SK-N-SH (cell line): ENCODE results near the gene PPL. TPM values are rescaled to one million over a fixed set of nuclear protein-coding genes. Genes with fewer than 3 reads are reported as not detected.

ENCODE experiments used
- CTCF ChIA-PET: fragments of 300-600, 350-600 bp; formaldehyde crosslinking; extraction: SDS; loops from one replicate; lab custom pipeline; 2021; lab: Yijun Ruan, JAX
- POLR2A ChIA-PET: fragments of 350-600 bp; sonication (Branson Sonifier 250); formaldehyde crosslinking; extraction: SDS; loops from one replicate; lab custom pipeline; 2020; ENCODE audit warnings: antibody characterized with exemption, inconsistent platforms; lab: Yijun Ruan, JAX
- DNase-seq: peaks from one replicate; pipeline ENCODE4 v3.0.0; 2012
- H2AFZ ChIP-seq: fragments of 200-600 bp; sonication (generic); 2 replicates; pipeline ENCODE4 v1.8.1; 2016; ENCODE audit warnings: antibody characterized with exemption, mild to moderate bottlenecking, low read depth
- H3F3A ChIP-seq: fragments of 200-600 bp; sonication (generic); replicated peaks from 2 replicates; pipeline ENCODE3; 2016; ENCODE audit warnings: antibody characterized with exemption, mild to moderate bottlenecking; ENCODE audit not compliant: insufficient read depth
- H3K27ac ChIP-seq, 2 experiments: fragments of 200-500 bp in 1 of 2; fragments of 200-600 bp in 1 of 2; sonication (Bioruptor generic) in 1 of 2; sonication (generic), shearing (Covaris generic) in 1 of 2; 2 replicates each; pipeline versions ENCODE4 v1.5.1 to v1.6.1; 2014 to 2016; ENCODE audit warnings: low read depth in 2 of 2, inconsistent platforms in 1 of 2, low read length in 1 of 2, mild to moderate bottlenecking in 1 of 2, mixed read lengths in 1 of 2
- H3K27me3 ChIP-seq: fragments of 200-600 bp; sonication (generic), shearing (Covaris generic); 2 replicates; pipeline ENCODE4 v1.6.1; 2016; ENCODE audit warnings: mixed run types; ENCODE audit not compliant: insufficient read depth
- H3K36me3 ChIP-seq, 2 experiments: fragments of 200-500 bp in 1 of 2; fragments of 200-600 bp in 1 of 2; sonication (Bioruptor generic) in 1 of 2; sonication (generic) in 1 of 2; replicated peaks in 1 of 2; 2 replicates each; pipeline versions ENCODE3 to v1.5.1; 2014 to 2016; ENCODE audit warnings: low read length in 1 of 2, mild to moderate bottlenecking in 1 of 2; ENCODE audit not compliant: insufficient read depth in 2 of 2, control insufficient read depth in 1 of 2
- H3K4me1 ChIP-seq, 2 experiments: fragments of 200-500 bp in 1 of 2; fragments of 200-600 bp in 1 of 2; sonication (Bioruptor generic) in 1 of 2; sonication (generic), shearing (Covaris generic) in 1 of 2; 2 replicates each; pipeline versions ENCODE4 v1.5.1 to v1.6.1; 2014 to 2016; ENCODE audit warnings: low read depth in 1 of 2, low read length in 1 of 2, mixed run types in 1 of 2; ENCODE audit not compliant: insufficient read depth in 2 of 2, control insufficient read depth in 1 of 2
- H3K4me2 ChIP-seq: fragments of 200-600 bp; sonication (generic), shearing (Covaris generic); 2 replicates; pipeline ENCODE4 v1.6.1; 2017; ENCODE audit warnings: mixed run types
- H3K4me3 ChIP-seq, 2 experiments: fragments of 200-500 bp in 1 of 2; fragments of 200-600 bp in 1 of 2; sonication (Bioruptor generic) in 1 of 2; sonication (generic), shearing (Covaris generic) in 1 of 2; 2 replicates each; pipeline versions ENCODE4 v1.5.1 to v1.8.1; 2014 to 2016; ENCODE audit warnings: low read depth in 2 of 2, inconsistent platforms in 1 of 2, low read length in 1 of 2, mild to moderate bottlenecking in 1 of 2, mixed read lengths in 1 of 2, moderate library complexity in 1 of 2
- H3K79me2 ChIP-seq: fragments of 200-600 bp; sonication (generic); 2 replicates; pipeline ENCODE4 v1.8.1; 2017; ENCODE audit warnings: mild to moderate bottlenecking; ENCODE audit not compliant: insufficient read depth
- H3K9ac ChIP-seq: fragments of 200-600 bp; sonication (generic); 2 replicates; pipeline ENCODE4 v1.6.1; 2017; ENCODE audit warnings: mixed run types
- H3K9me2 ChIP-seq: fragments of 200-600 bp; sonication (generic); 2 replicates; pipeline ENCODE4 v1.6.1; 2017; ENCODE audit warnings: mixed run types
- H3K9me3 ChIP-seq: fragments of 200-600 bp; sonication (generic); 2 replicates; pipeline ENCODE4 v1.6.1; 2017; ENCODE audit warnings: mixed run types, mild to moderate bottlenecking, moderate library complexity
- H4K20me1 ChIP-seq: fragments of 200-600 bp; sonication (generic); 2 replicates; pipeline ENCODE4 v1.6.1; 2017; ENCODE audit warnings: mild to moderate bottlenecking, mixed run types; ENCODE audit not compliant: insufficient read depth
- CHD2 ChIP-seq: fragments of 150-350 bp; IDR thresholded peaks from 2 replicates; pipeline ENCODE4 v1.6.1; 2018; ENCODE audit warnings: low read length; ENCODE audit not compliant: partially characterized antibody
- FOSL2 ChIP-seq: IDR thresholded peaks from 2 replicates; pipeline ENCODE4 v1.4.0; 2012; ENCODE audit warnings: low read depth, mild to moderate bottlenecking, moderate library complexity, borderline replicate concordance
- FOXJ3 ChIP-seq: sonication (generic); formaldehyde crosslinking; IDR thresholded peaks from 2 replicates; pipeline ENCODE4 v1.5.1; 2020; ENCODE audit warnings: mild to moderate bottlenecking, missing genetic modification reagents
- GABPA ChIP-seq: IDR thresholded peaks from 2 replicates; pipeline ENCODE4 v1.4.0; 2012; ENCODE audit warnings: low read depth, mild to moderate bottlenecking
- JUND ChIP-seq: IDR thresholded peaks from 2 replicates; pipeline ENCODE4 v1.4.0; 2012
- NRF1 ChIP-seq: IDR thresholded peaks from 2 replicates; pipeline ENCODE4 v1.6.1; 2012; ENCODE audit warnings: low read depth, mild to moderate bottlenecking, low read length
- RAD21 ChIP-seq: IDR thresholded peaks from 2 replicates; pipeline ENCODE4 v1.6.1; 2012; ENCODE audit warnings: mild to moderate bottlenecking, low read length
- TEAD4 ChIP-seq: IDR thresholded peaks from 2 replicates; pipeline ENCODE4 v1.4.0; 2012; ENCODE audit warnings: mild to moderate bottlenecking, borderline replicate concordance; ENCODE audit not compliant: insufficient read depth
- WGBS: methylation state at CpG from one replicate; pipeline ENCODE4 v1.1.6; 2017; ENCODE audit warnings: low lambda C conversion rate; 5-methylcytosine and 5-hydroxymethylcytosine counted together
- polyA plus RNA-seq, 3 experiments: library from polyadenylated mRNA; depleted of rRNA; stranded (reverse); fragments of >200 nt; gene quantifications; 2 replicates each; pipeline ENCODE4 v1.2.3, GENCODE V29; 2012
- TF ChIP-seq, protein P1 (sequence below): fragments of 150-350 bp; IDR thresholded peaks from 2 replicates; pipeline ENCODE4 v1.6.1; 2016; ENCODE audit warnings: mild to moderate bottlenecking, low read depth, low read length
- TF ChIP-seq, protein P2 (sequence below): fragments of 200-600 bp; sonication (generic); IDR thresholded peaks from 2 replicates; pipeline ENCODE4 v1.6.1; 2017; ENCODE audit warnings: antibody characterized with exemption, mild to moderate bottlenecking, moderate library complexity
- TF ChIP-seq, protein P3 (sequence below): IDR thresholded peaks from 2 replicates; pipeline ENCODE4 v1.4.0; 2012; ENCODE audit warnings: low read depth, borderline replicate concordance

Gene PPL
- polyA plus RNA-seq, 1 of the 3 experiments (the other 2 are of a cell fraction): 24.6 TPM

DNA sequence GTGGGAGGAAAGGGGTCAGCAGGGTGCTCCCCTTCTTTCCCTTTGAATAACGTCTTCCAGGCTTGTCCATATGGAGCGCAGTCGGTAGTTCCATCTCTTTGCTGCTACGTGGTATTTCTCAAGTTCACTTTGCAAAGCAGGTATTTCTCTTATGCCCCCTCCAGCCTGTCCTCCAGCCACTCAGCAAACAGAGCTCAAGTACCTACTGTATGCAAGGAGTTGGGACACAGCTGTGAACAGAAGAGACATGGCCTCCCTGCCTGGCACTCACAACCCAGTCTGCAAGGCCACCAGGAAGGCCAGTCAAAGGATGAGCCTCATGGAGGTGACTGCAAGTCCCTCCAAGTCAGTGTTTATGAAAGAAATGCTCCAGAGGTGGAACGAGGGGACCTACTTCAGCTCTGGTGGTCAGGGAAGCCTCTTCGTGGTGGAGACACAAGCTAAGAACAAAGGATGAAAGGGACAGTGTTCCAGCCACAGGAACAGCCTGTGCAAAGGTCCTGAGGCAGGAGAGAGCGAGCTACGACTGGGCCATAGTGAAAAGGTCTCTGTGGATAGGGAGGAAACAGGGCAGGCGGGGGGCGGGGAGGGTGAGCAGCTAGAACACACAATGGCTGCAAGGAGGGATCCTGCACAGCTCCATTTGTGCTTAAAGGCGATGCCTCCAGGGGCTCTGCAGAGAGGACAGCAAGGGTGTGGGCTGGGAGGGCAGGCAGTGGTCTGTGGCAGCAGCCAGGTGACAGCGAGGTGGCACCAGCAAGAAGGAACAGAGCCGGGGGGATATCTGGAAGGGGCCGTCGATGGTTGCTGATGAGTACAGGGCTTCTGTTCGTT lies 32.6 kb downstream of the PPL start (continued):
- TF ChIP-seq, protein P1, sequence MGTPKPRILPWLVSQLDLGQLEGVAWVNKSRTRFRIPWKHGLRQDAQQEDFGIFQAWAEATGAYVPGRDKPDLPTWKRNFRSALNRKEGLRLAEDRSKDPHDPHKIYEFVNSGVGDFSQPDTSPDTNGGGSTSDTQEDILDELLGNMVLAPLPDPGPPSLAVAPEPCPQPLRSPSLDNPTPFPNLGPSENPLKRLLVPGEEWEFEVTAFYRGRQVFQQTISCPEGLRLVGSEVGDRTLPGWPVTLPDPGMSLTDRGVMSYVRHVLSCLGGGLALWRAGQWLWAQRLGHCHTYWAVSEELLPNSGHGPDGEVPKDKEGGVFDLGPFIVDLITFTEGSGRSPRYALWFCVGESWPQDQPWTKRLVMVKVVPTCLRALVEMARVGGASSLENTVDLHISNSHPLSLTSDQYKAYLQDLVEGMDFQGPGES: no peak
- TF ChIP-seq TEAD4: no peak
- no peak for TF ChIP-seq NRF1
- TF ChIP-seq, protein P2, sequence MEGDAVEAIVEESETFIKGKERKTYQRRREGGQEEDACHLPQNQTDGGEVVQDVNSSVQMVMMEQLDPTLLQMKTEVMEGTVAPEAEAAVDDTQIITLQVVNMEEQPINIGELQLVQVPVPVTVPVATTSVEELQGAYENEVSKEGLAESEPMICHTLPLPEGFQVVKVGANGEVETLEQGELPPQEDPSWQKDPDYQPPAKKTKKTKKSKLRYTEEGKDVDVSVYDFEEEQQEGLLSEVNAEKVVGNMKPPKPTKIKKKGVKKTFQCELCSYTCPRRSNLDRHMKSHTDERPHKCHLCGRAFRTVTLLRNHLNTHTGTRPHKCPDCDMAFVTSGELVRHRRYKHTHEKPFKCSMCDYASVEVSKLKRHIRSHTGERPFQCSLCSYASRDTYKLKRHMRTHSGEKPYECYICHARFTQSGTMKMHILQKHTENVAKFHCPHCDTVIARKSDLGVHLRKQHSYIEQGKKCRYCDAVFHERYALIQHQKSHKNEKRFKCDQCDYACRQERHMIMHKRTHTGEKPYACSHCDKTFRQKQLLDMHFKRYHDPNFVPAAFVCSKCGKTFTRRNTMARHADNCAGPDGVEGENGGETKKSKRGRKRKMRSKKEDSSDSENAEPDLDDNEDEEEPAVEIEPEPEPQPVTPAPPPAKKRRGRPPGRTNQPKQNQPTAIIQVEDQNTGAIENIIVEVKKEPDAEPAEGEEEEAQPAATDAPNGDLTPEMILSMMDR: no peak
- TF ChIP-seq RAD21: no peak
- no peak for TF ChIP-seq FOSL2
- TF ChIP-seq, protein P3, sequence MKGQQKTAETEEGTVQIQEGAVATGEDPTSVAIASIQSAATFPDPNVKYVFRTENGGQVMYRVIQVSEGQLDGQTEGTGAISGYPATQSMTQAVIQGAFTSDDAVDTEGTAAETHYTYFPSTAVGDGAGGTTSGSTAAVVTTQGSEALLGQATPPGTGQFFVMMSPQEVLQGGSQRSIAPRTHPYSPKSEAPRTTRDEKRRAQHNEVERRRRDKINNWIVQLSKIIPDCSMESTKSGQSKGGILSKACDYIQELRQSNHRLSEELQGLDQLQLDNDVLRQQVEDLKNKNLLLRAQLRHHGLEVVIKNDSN: no peak
- no peak for TF ChIP-seq CHD2

DNA sequence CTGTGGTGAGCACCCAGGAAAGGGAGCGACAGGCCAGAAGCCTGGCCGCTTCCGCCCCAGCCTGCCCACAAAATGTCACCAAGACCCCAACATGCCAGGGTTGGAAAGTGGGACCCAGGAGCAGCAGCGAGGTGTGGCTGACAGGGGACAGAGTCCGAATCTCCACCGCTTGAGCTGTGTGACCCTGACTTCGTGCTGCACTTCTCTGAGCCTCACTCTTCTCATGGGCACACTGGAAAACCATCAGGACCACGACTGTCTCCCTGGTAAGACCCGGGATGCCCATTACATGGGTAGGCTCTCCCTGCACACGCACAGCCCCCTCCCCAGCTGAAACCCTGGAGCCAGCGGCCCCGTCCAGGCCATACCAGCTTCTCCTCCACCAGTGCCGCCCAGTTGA lies 34.9 kb downstream of the PPL start:
- Histone ChIP-seq H3K36me3 (no peaks in the 10 kb centered on the region), H3K27ac (no peak overlapping the region), H3K4me1 (no peaks in the 10 kb centered on the region), H4K20me1 (no peaks in the 10 kb centered on the region), H2AFZ (no peak overlapping the region), H3K9me3 (no peaks in the 10 kb centered on the region), H3K27me3 (no peaks in the 10 kb centered on the region), H3K9ac (no peak overlapping the region), H3K4me3 (no peak overlapping the region), H3K79me2 (no peaks in the 10 kb centered on the region), H3K9me2 (no peaks in the 10 kb centered on the region), H3K4me2 (no peak overlapping the region), H3F3A (no peaks in the 10 kb centered on the region)
- ChIA-PET CTCF (no interaction called here), POLR2A (no interaction called here)
- WGBS: 93% methylated on average over 7 of the region's 13 CpGs
- no peak for DNase-seq
- no peak for TF ChIP-seq TEAD4
- no peak for TF ChIP-seq GABPA

DNA sequence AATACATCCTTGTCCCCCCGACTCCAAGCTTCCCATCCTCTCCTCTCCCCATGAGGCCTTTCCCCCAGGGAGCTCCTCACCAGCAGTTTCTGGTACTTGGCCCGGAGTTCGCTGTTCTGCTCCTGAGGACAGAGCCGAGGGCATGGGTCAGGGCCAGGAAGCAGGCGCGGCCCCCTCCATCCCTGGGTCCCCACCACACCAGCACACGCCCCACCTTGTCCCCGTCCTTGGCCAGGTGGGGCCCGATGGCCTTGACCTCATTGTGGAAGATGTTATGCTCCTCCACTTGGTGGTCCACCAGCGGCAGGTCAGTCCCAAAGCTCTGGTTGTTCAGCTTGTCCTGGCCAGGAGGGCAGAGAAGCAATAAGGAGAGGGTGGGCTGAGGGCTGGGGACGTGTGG lies 36.2 kb downstream of the PPL start:
- H3K79me2 ChIP-seq: no peaks in the 10 kb centered on the region
- POLR2A ChIA-PET: no interaction called here

More for the DNA sequence above, 36.2 kb downstream of the PPL start:
- H4K20me1 ChIP-seq: no peaks in the 10 kb centered on the region
- TF ChIP-seq JUND (no peak), FOXJ3 (CRISPR knock-in tag) (no peak), TEAD4 (no peak), RAD21 (no peak)
- TF ChIP-seq, protein P1: no peak
- TF ChIP-seq, all 33 proteins: peak for 0
- no peak for DNase-seq
- Histone ChIP-seq H3K4me2 (no peak overlapping the region), H3K27me3 (no peaks in the 10 kb centered on the region), H3K9me3 (no peaks in the 10 kb centered on the region), H3K36me3 (no peaks in the 10 kb centered on the region), H2AFZ (no peak overlapping the region), H3K27ac (no peak overlapping the region), H3K4me1 (no peaks in the 10 kb centered on the region), H3K4me3 (no peak overlapping the region), H3K9ac (no peak overlapping the region), H3K9me2 (no peaks in the 10 kb centered on the region), H3F3A (no peaks in the 10 kb centered on the region)
- CTCF ChIA-PET: no interaction called here
- 86% methylated on average over 11 of the region's 11 CpGs for WGBS
